ENCODE measurements around the gene SPRYD7.

GRCh38 chr13:49953560-49953959 is 17.4 kb upstream of the SPRYD7 start:
- TF ChIP-seq CTCF (IDR thresholded peaks at IDR 0.05; ENCODE audit: low read length) (no peak), EZH2 (IDR thresholded peaks at IDR 0.05; ENCODE audit: borderline replicate concordance, low read length) (no peak)
